ENCODE measurements around the gene FER. TPM values are rescaled to one million over a fixed set of nuclear protein-coding genes. Genes with fewer than 3 reads are reported as not detected.

FER gene
- total and polyA plus RNA-seq, 2 of the 13 experiments (the other 11 are each of a cell fraction or from before 2014, with no cell fraction given): 7.9 to 29.0 TPM

DNA sequence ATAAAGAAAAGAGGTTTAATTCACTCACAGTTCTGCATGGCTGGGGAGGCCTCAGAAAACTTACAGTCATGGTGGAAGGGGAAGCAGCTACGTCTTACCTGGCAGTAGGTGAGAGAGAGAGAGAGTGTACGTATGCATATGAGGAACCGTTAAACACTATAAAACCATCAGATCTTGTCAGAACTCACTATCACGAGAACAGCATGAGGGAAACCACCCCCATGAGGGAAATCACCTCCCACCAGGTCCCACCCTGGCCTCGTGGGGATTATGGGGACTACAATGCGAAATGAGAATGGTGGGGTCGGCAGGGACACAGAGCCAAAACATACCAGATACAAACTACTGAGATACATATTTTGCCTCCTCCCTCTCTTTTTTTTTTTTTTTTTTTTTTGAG, 10.8 kb upstream of the FER start:
- intact Hi-C loops (cut with micrococcal nuclease; ENCODE audit: unreplicated experiment): no loop called here
- FAIRE-seq: no peak
- CTCF ChIA-PET (ENCODE audit: low intra/inter-chr PET ratio, low total read pairs): no interaction called here
- TF ChIP-seq ZFP41 (CRISPR knock-in tag; IDR thresholded peaks at IDR 0.05; ENCODE audit: borderline replicate concordance) (no peak), AHR (CRISPR knock-in tag; IDR thresholded peaks at IDR 0.05) (no peak)
- TF ChIP-seq, protein P1, sequence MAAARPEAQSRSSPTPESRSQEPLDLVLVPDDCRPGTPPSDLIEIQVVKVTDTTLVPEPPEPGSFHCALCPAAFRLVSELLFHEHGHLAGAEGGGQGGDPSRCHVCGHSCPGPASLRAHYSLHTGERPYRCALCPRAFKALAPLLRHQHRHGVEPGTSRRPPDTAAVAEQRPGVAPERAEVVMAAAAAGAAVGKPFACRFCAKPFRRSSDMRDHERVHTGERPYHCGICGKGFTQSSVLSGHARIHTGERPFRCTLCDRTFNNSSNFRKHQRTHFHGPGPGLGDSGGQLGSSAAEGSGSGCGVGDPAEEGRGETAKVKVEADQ (CRISPR knock-in tag; IDR thresholded peaks at IDR 0.05; ENCODE audit: borderline replicate concordance): no peak
- TF ChIP-seq, protein P2, sequence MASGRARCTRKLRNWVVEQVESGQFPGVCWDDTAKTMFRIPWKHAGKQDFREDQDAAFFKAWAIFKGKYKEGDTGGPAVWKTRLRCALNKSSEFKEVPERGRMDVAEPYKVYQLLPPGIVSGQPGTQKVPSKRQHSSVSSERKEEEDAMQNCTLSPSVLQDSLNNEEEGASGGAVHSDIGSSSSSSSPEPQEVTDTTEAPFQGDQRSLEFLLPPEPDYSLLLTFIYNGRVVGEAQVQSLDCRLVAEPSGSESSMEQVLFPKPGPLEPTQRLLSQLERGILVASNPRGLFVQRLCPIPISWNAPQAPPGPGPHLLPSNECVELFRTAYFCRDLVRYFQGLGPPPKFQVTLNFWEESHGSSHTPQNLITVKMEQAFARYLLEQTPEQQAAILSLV (CRISPR knock-in tag; IDR thresholded peaks at IDR 0.05; ENCODE audit: borderline replicate concordance): no peak
- TF ChIP-seq, protein P3, sequence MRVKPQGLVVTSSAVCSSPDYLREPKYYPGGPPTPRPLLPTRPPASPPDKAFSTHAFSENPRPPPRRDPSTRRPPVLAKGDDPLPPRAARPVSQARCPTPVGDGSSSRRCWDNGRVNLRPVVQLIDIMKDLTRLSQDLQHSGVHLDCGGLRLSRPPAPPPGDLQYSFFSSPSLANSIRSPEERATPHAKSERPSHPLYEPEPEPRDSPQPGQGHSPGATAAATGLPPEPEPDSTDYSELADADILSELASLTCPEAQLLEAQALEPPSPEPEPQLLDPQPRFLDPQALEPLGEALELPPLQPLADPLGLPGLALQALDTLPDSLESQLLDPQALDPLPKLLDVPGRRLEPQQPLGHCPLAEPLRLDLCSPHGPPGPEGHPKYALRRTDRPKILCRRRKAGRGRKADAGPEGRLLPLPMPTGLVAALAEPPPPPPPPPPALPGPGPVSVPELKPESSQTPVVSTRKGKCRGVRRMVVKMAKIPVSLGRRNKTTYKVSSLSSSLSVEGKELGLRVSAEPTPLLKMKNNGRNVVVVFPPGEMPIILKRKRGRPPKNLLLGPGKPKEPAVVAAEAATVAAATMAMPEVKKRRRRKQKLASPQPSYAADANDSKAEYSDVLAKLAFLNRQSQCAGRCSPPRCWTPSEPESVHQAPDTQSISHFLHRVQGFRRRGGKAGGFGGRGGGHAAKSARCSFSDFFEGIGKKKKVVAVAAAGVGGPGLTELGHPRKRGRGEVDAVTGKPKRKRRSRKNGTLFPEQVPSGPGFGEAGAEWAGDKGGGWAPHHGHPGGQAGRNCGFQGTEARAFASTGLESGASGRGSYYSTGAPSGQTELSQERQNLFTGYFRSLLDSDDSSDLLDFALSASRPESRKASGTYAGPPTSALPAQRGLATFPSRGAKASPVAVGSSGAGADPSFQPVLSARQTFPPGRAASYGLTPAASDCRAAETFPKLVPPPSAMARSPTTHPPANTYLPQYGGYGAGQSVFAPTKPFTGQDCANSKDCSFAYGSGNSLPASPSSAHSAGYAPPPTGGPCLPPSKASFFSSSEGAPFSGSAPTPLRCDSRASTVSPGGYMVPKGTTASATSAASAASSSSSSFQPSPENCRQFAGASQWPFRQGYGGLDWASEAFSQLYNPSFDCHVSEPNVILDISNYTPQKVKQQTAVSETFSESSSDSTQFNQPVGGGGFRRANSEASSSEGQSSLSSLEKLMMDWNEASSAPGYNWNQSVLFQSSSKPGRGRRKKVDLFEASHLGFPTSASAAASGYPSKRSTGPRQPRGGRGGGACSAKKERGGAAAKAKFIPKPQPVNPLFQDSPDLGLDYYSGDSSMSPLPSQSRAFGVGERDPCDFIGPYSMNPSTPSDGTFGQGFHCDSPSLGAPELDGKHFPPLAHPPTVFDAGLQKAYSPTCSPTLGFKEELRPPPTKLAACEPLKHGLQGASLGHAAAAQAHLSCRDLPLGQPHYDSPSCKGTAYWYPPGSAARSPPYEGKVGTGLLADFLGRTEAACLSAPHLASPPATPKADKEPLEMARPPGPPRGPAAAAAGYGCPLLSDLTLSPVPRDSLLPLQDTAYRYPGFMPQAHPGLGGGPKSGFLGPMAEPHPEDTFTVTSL (CRISPR knock-in tag; IDR thresholded peaks at IDR 0.05; ENCODE audit: borderline replicate concordance): no peak
- TF ChIP-seq, protein P4, sequence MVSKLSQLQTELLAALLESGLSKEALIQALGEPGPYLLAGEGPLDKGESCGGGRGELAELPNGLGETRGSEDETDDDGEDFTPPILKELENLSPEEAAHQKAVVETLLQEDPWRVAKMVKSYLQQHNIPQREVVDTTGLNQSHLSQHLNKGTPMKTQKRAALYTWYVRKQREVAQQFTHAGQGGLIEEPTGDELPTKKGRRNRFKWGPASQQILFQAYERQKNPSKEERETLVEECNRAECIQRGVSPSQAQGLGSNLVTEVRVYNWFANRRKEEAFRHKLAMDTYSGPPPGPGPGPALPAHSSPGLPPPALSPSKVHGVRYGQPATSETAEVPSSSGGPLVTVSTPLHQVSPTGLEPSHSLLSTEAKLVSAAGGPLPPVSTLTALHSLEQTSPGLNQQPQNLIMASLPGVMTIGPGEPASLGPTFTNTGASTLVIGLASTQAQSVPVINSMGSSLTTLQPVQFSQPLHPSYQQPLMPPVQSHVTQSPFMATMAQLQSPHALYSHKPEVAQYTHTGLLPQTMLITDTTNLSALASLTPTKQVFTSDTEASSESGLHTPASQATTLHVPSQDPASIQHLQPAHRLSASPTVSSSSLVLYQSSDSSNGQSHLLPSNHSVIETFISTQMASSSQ (IDR thresholded peaks at IDR 0.05; ENCODE audit: low read depth): no peak
- TF ChIP-seq, protein P4 (CRISPR knock-in tag; IDR thresholded peaks at IDR 0.05; ENCODE audit: borderline replicate concordance): no peak

More for the DNA sequence above, 10.8 kb upstream of the FER start:
- no peak for ATAC-seq
- Histone ChIP-seq H3K36me3 (replicated peaks in 1 of 2; ENCODE audit: control insufficient read depth in 1 of 2, insufficient read depth in 2 of 2, low read length in 2 of 2) (no peaks in the 10 kb centered on the region), H4K20me1 (ENCODE audit: insufficient read depth, low read length) (no peaks in the 10 kb centered on the region), H3K4me1 (ENCODE audit: insufficient read depth, low read length) (no peaks in the 10 kb centered on the region), H3K9me3 (ENCODE audit: low read length) (no peaks in the 10 kb centered on the region), H3K4me3 (replicated peaks in 1 of 3; ENCODE audit: insufficient read depth in 1 of 3, low read depth in 2 of 3, low read length in 3 of 3) (no peak overlapping the region), H3K79me2 (ENCODE audit: insufficient read depth, low read length) (no peaks in the 10 kb centered on the region), H2AFZ (ENCODE audit: low read length) (no peak overlapping the region), H3K27me3 (ENCODE audit: control insufficient read depth in 1 of 2, insufficient read depth in 2 of 2, low read length in 2 of 2) (peaks cover 0 to 9% of the 10 kb centered on the region in 2 experiments; a peak in 2 of 5 replicates), H3K9ac (ENCODE audit: insufficient read depth, low read depth, low read length) (no peak overlapping the region), H3K27ac (ENCODE audit: extremely low read length, insufficient read depth, low read length) (no peak overlapping the region), H3K4me2 (ENCODE audit: low read depth, low read length) (no peak overlapping the region)
- in situ Hi-C loops (cut with HindIII; ENCODE audit: extremely low pct_ligation_motif_present, low pct_unique_long_range_greater_than_20kb): no loop called here
- no TSS peak for BruUV-seq (replicated peaks)
- 40% methylated on average over 7 of the region's 7 CpGs for WGBS (ENCODE audit: low lambda C conversion rate)
- POLR2A ChIA-PET: no interaction called here
- no peak for DNase-seq (ENCODE audit: low spot score)

Measured in HepG2 (cell line).